Measurements from ENCODE around the gene KIF19.

KIF19 gene

GRCh38 chr17:74328487-74328886 is 2.5 kb downstream of the KIF19 start:
- H3K27ac ChIP-seq (ENCODE audit: low read depth, low read length), result no peak overlapping the region
- no peaks in the 10 kb centered on the region for H3K36me3 ChIP-seq (ENCODE audit: insufficient read depth, low read length)
- H3K79me2 ChIP-seq (ENCODE audit: control insufficient read depth, insufficient read depth, low read length, unreplicated experiment), result no peaks in the 10 kb centered on the region
- no peak overlapping the region for H2AFZ ChIP-seq (ENCODE audit: low read length, unreplicated experiment)
- H3K4me3 ChIP-seq (ENCODE audit: low read depth, low read length), result no peak overlapping the region
- peaks cover 43% of the 10 kb centered on the region for H3K27me3 ChIP-seq (ENCODE audit: insufficient read depth, low read length)
- H3K4me1 ChIP-seq (ENCODE audit: control insufficient read depth, insufficient read depth, low read length, unreplicated experiment), result peaks cover 4% of the 10 kb centered on the region

GRCh38 chr17:74329378-74329777 is 3.4 kb downstream of the KIF19 start:
- Histone ChIP-seq H3K4me3 (ENCODE audit: low read depth, low read length) (no peak overlapping the region), H3K36me3 (ENCODE audit: insufficient read depth, low read length) (no peaks in the 10 kb centered on the region), H2AFZ (ENCODE audit: low read length, unreplicated experiment) (no peak overlapping the region), H3K27ac (ENCODE audit: low read depth, low read length) (no peak overlapping the region), H3K4me1 (ENCODE audit: control insufficient read depth, insufficient read depth, low read length, unreplicated experiment) (peaks cover 4% of the 10 kb centered on the region), H3K27me3 (ENCODE audit: insufficient read depth, low read length) (peaks cover 42% of the 10 kb centered on the region), H3K79me2 (ENCODE audit: control insufficient read depth, insufficient read depth, low read length, unreplicated experiment) (no peaks in the 10 kb centered on the region)

- Histone ChIP-seq H3K27me3 (ENCODE audit: insufficient read depth, low read length) (peaks cover 39% of the 10 kb centered on the region), H3K79me2 (ENCODE audit: control insufficient read depth, insufficient read depth, low read length, unreplicated experiment) (no peaks in the 10 kb centered on the region), H2AFZ (ENCODE audit: low read length, unreplicated experiment) (no peak overlapping the region), H3K36me3 (ENCODE audit: insufficient read depth, low read length) (no peaks in the 10 kb centered on the region), H3K4me3 (ENCODE audit: low read depth, low read length) (no peak overlapping the region), H3K27ac (ENCODE audit: low read depth, low read length) (no peak overlapping the region), H3K4me1 (ENCODE audit: control insufficient read depth, insufficient read depth, low read length, unreplicated experiment) (peaks cover 4% of the 10 kb centered on the region)
These were observed 4.4 kb downstream of the KIF19 start for GRCh38 chr17:74330446-74330845.

GRCh38 chr17:74332017-74332650 is 6.1 kb downstream of the KIF19 start:
- H3K4me3 ChIP-seq (ENCODE audit: low read depth, low read length), result no peak overlapping the region
- H2AFZ ChIP-seq (ENCODE audit: low read length, unreplicated experiment), result no peak overlapping the region
- peaks cover 24% of the 10 kb centered on the region for H3K27me3 ChIP-seq (ENCODE audit: insufficient read depth, low read length)
- no peaks in the 10 kb centered on the region for H3K79me2 ChIP-seq (ENCODE audit: control insufficient read depth, insufficient read depth, low read length, unreplicated experiment)
- no peak overlapping the region for H3K27ac ChIP-seq (ENCODE audit: low read depth, low read length)
- no peaks in the 10 kb centered on the region for H3K36me3 ChIP-seq (ENCODE audit: insufficient read depth, low read length)
- H3K4me1 ChIP-seq (ENCODE audit: control insufficient read depth, insufficient read depth, low read length, unreplicated experiment), result no peaks in the 10 kb centered on the region

DNA sequence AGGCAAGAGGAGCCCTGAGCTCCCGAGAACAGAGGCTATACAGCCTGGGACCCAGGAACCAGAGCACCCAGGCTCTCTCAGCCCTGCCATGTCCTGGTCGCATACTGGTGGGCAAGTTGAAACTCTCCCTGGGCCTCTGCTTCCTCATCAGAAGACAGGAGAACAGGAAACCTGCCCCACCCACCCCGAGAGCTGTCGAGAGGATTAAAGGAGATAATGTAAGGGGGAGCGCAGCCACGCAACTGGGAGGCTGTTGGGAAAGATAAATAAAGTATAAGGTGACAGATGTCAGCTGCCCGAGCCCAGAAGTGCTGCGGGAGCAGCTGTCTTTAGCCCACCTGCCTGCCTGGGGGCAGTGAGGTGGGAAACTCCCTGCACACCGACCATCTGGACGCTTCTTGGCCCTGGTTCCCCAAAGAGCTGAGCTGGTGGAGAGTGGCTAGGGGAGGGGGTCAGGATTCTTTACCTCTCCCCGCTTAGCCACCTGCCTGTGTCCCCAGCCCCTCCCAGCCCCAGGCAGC is 6.8 kb downstream of the KIF19 start:
- Histone ChIP-seq H3K4me3 (ENCODE audit: low read depth, low read length) (no peak overlapping the region), H3K79me2 (ENCODE audit: control insufficient read depth, insufficient read depth, low read length, unreplicated experiment) (no peaks in the 10 kb centered on the region), H2AFZ (ENCODE audit: low read length, unreplicated experiment) (no peak overlapping the region), H3K27me3 (ENCODE audit: insufficient read depth, low read length) (peaks cover 26% of the 10 kb centered on the region), H3K4me1 (ENCODE audit: control insufficient read depth, insufficient read depth, low read length, unreplicated experiment) (no peaks in the 10 kb centered on the region), H3K36me3 (ENCODE audit: insufficient read depth, low read length) (no peaks in the 10 kb centered on the region), H3K27ac (ENCODE audit: low read depth, low read length) (no peak overlapping the region)

DNA sequence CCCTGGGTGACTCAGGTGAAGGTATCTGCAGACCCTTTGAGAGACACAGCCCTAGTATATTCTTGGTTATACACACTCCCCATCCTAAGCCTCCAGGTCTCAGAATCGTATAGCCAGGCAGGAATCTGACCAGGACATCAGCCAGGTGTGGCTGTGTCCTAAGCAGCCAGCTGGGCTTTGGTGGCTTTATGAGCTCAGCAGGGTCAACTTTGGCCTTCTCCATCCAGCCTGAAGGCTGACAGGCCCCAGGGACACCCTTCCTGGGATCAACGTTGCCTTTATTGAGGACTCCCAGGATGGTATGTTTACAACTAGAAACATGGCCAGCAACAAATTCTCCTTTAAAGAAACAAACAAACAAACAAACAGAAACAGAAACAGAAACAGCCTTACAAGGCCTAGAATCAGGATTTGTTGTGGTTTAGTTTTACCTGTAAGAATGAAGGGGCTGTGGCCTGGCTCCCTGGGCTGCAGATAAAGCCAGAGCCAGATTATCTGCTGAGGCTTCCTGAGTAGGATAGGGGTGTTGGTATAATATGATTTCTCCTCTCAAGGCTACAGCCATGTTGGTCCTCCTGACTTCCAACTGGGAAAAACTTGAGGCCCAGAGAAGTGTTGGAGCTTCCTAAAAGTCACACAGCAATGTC is 8.5 kb downstream of the KIF19 start:
- no peak overlapping the region for H3K27ac ChIP-seq (ENCODE audit: low read depth, low read length)
- no peak overlapping the region for H3K4me3 ChIP-seq (ENCODE audit: low read depth, low read length)
- H2AFZ ChIP-seq (ENCODE audit: low read length, unreplicated experiment), result no peak overlapping the region
- no peaks in the 10 kb centered on the region for H3K4me1 ChIP-seq (ENCODE audit: control insufficient read depth, insufficient read depth, low read length, unreplicated experiment)
- H3K27me3 ChIP-seq (ENCODE audit: insufficient read depth, low read length), result peaks cover 26% of the 10 kb centered on the region
- no peaks in the 10 kb centered on the region for H3K36me3 ChIP-seq (ENCODE audit: insufficient read depth, low read length)
- no peaks in the 10 kb centered on the region for H3K79me2 ChIP-seq (ENCODE audit: control insufficient read depth, insufficient read depth, low read length, unreplicated experiment)

- H3K27me3 ChIP-seq (ENCODE audit: insufficient read depth, low read length), result peaks cover 19% of the 10 kb centered on the region
- H3K4me1 ChIP-seq (ENCODE audit: control insufficient read depth, insufficient read depth, low read length, unreplicated experiment), result no peaks in the 10 kb centered on the region
- H3K36me3 ChIP-seq (ENCODE audit: insufficient read depth, low read length), result no peaks in the 10 kb centered on the region
- no peak overlapping the region for H3K27ac ChIP-seq (ENCODE audit: low read depth, low read length)
- H2AFZ ChIP-seq (ENCODE audit: low read length, unreplicated experiment), result no peak overlapping the region
- H3K79me2 ChIP-seq (ENCODE audit: control insufficient read depth, insufficient read depth, low read length, unreplicated experiment), result no peaks in the 10 kb centered on the region
- H3K4me3 ChIP-seq (ENCODE audit: low read depth, low read length), result no peak overlapping the region
These were observed 9.6 kb downstream of the KIF19 start for GRCh38 chr17:74335529-74336062.

DNA sequence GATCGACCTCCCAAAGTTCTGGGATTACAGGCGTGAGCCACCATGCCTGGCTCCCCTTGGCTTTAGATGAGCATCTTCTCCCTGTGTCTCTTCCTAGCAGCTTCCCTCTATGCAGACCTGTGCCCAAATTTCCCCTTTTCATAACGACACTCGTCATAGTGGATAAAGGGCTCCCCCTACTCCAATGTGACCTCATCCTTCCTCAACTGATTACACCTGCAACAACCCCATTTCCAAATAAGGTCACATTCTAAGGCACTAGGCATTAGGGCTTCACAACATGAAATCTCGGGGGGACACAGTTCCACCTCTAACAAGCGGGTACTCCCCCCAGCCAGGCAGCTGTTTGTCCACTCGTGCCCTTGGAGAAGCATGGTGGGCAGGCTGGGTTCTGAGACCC is 10.3 kb downstream of the KIF19 start:
- Histone ChIP-seq H3K27me3 (ENCODE audit: insufficient read depth, low read length) (peaks cover 13% of the 10 kb centered on the region), H2AFZ (ENCODE audit: low read length, unreplicated experiment) (no peak overlapping the region), H3K4me1 (ENCODE audit: control insufficient read depth, insufficient read depth, low read length, unreplicated experiment) (no peaks in the 10 kb centered on the region), H3K4me3 (ENCODE audit: low read depth, low read length) (no peak overlapping the region), H3K27ac (ENCODE audit: low read depth, low read length) (no peak overlapping the region), H3K36me3 (ENCODE audit: insufficient read depth, low read length) (no peaks in the 10 kb centered on the region), H3K79me2 (ENCODE audit: control insufficient read depth, insufficient read depth, low read length, unreplicated experiment) (no peaks in the 10 kb centered on the region)

GRCh38 chr17:74337834-74338500 is 11.9 kb downstream of the KIF19 start:
- no peaks in the 10 kb centered on the region for H3K79me2 ChIP-seq (ENCODE audit: control insufficient read depth, insufficient read depth, low read length, unreplicated experiment)
- no peak overlapping the region for H3K4me3 ChIP-seq (ENCODE audit: low read depth, low read length)
- no peaks in the 10 kb centered on the region for H3K36me3 ChIP-seq (ENCODE audit: insufficient read depth, low read length)
- H3K4me1 ChIP-seq (ENCODE audit: control insufficient read depth, insufficient read depth, low read length, unreplicated experiment), result no peaks in the 10 kb centered on the region
- H3K27ac ChIP-seq (ENCODE audit: low read depth, low read length), result no peak overlapping the region
- peaks cover 12% of the 10 kb centered on the region for H3K27me3 ChIP-seq (ENCODE audit: insufficient read depth, low read length)
- H2AFZ ChIP-seq (ENCODE audit: low read length, unreplicated experiment), result no peak overlapping the region

GRCh38 chr17:74339537-74340195 is 13.6 kb downstream of the KIF19 start:
- no peaks in the 10 kb centered on the region for H3K4me1 ChIP-seq (ENCODE audit: control insufficient read depth, insufficient read depth, low read length, unreplicated experiment)
- H3K27me3 ChIP-seq (ENCODE audit: insufficient read depth, low read length), result peaks cover 20% of the 10 kb centered on the region
- H3K4me3 ChIP-seq (ENCODE audit: low read depth, low read length), result no peak overlapping the region
- no peak overlapping the region for H3K27ac ChIP-seq (ENCODE audit: low read depth, low read length)
- no peaks in the 10 kb centered on the region for H3K36me3 ChIP-seq (ENCODE audit: insufficient read depth, low read length)
- H3K79me2 ChIP-seq (ENCODE audit: control insufficient read depth, insufficient read depth, low read length, unreplicated experiment), result no peaks in the 10 kb centered on the region
- H2AFZ ChIP-seq (ENCODE audit: low read length, unreplicated experiment), result no peak overlapping the region
